ENCODE data around the gene APBA1. TPM values are rescaled to one million over a fixed set of nuclear protein-coding genes. Genes with fewer than 3 reads are reported as not detected.

The APBA1 gene
- total RNA-seq, 1 experiment from 2014 or later, result 1.8 TPM

DNA sequence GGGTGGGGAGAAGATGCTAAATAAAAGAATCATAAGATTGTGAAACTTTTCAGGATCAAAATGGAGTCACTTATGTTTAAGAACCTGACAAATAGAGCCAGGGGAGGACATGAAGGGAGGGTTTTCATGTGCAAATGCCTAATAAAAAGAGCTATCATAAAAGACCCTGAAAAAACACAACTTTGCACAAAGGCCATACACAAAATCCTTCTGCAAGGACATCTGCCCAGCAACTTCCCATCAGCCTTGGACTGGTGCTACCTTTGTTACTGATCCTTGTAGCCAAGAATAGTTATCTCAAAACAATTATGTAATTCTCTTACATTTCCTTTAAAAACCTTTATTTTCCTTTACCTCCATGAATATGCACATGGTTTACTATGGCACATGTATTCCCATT, 63.0 kb downstream of the APBA1 start:
- Mint-ChIP-seq H3K9me3 (no peaks in the 10 kb centered on the region), H3K27ac (peak overlapping the region in 1 of 3 experiments; percentile 4; a peak in 1 of 7 replicates), H3K36me3 (ENCODE audit: insufficient read depth in 1 of 3, low read depth in 3 of 3) (no peaks in the 10 kb centered on the region), H3K4me3 (no peak overlapping the region), H3K27me3 (ENCODE audit: low read depth) (no peaks in the 10 kb centered on the region), H3K4me1 (peaks cover 17 to 19% of the 10 kb centered on the region in 2 experiments)
- Histone ChIP-seq H2AK5ac (ENCODE audit: insufficient read length, low read length) (no peak overlapping the region), H3K9me3 (ENCODE audit: control insufficient read depth, low read depth, low read length) (no peaks in the 10 kb centered on the region), H4K8ac (replicated peaks; ENCODE audit: insufficient read length, low read depth, low read length) (no peak overlapping the region), H3K9ac (ENCODE audit: extremely low read depth, insufficient read length, low read length) (no peak overlapping the region), H3T11ph (ENCODE audit: low read length) (no peak overlapping the region), H2BK12ac (ENCODE audit: insufficient read length, low read depth, low read length) (no peak overlapping the region), H3K4me1 (ENCODE audit: insufficient read depth, low read length) (no peaks in the 10 kb centered on the region; the same call in 1 of the 2 replicates), H4K91ac (ENCODE audit: insufficient read length, low read depth, low read length) (no peak overlapping the region), H3K4me2 (ENCODE audit: insufficient read depth, insufficient read length, low read length) (no peak overlapping the region), H3K23ac (ENCODE audit: insufficient read length, low read depth, low read length) (no peak overlapping the region), H3K27ac (ENCODE audit: insufficient read length, low read depth, low read length) (no peak overlapping the region), H2BK5ac (ENCODE audit: insufficient read length, low read length) (no peak overlapping the region), H3K14ac (ENCODE audit: insufficient read depth, low read length) (no peak overlapping the region), H3K23me2 (ENCODE audit: insufficient read length, low read depth, low read length, poor library complexity, severe bottlenecking) (no peaks in the 10 kb centered on the region), H4K20me1 (ENCODE audit: control insufficient read depth, insufficient read depth, insufficient read length) (no peaks in the 10 kb centered on the region), H3K27me3 (ENCODE audit: insufficient read depth, low read length) (no peaks in the 10 kb centered on the region), H4K5ac (ENCODE audit: insufficient read length, low read depth, low read length) (no peak overlapping the region), H3K56ac (ENCODE audit: insufficient read length, low read depth, low read length) (no peak overlapping the region), H2BK20ac (ENCODE audit: low read depth, low read length, poor library complexity, severe bottlenecking) (no peak overlapping the region), H3K79me2 (ENCODE audit: insufficient read depth, low read length) (no peaks in the 10 kb centered on the region), H3K79me1 (ENCODE audit: insufficient read depth, low read depth, low read length, poor library complexity, severe bottlenecking) (no peaks in the 10 kb centered on the region), H2BK120ac (ENCODE audit: low read depth, low read length, poor library complexity, severe bottlenecking) (no peak overlapping the region), H2BK15ac (ENCODE audit: low read depth, low read length) (no peak overlapping the region), H3K18ac (ENCODE audit: insufficient read length, low read depth, low read length) (no peak overlapping the region), H3K4ac (ENCODE audit: low read depth, low read length) (no peak overlapping the region), H2AFZ (ENCODE audit: low read length) (no peak overlapping the region)
- TF ChIP-seq, protein P1, sequence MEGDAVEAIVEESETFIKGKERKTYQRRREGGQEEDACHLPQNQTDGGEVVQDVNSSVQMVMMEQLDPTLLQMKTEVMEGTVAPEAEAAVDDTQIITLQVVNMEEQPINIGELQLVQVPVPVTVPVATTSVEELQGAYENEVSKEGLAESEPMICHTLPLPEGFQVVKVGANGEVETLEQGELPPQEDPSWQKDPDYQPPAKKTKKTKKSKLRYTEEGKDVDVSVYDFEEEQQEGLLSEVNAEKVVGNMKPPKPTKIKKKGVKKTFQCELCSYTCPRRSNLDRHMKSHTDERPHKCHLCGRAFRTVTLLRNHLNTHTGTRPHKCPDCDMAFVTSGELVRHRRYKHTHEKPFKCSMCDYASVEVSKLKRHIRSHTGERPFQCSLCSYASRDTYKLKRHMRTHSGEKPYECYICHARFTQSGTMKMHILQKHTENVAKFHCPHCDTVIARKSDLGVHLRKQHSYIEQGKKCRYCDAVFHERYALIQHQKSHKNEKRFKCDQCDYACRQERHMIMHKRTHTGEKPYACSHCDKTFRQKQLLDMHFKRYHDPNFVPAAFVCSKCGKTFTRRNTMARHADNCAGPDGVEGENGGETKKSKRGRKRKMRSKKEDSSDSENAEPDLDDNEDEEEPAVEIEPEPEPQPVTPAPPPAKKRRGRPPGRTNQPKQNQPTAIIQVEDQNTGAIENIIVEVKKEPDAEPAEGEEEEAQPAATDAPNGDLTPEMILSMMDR (conservative IDR thresholded peaks at IDR 0.05), result no peak
- DNase-seq, result no peak

Measured in H9 (cell line).